Stimulated activated naive CD4-positive, alpha-beta T cell (primary cell): ENCODE results near the gene ODF2.
"Not testable (repeated sequence)": the region's sequence is repeated elsewhere in the genome, so short reads cannot be mapped to it uniquely, and the experiment has no call there.

ENCODE experiments used
- DNase-seq, 6 experiments: peaks; one replicate each; lab custom pipeline; 2025; lab: John Stamatoyannopoulos, UW

The ODF2 gene

DNA sequence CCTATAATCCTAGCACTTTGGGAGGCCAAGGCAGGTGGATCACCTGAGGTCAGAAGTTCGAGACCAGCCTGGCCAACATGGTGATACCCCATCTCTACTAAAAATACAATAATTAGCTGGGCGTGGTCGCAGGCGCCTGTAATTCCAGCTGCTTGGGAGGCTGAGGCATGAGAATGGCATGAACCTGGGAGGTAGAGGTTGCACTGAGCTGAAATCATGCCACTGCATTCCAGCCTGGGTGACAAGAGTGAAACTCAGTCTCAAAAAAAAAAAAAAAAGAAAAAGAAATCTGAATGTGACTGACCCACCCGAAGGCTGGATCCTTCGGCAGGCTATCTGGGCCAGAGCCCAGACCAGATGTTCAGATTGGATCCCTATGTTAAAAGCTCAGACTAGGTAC, 32.5 kb upstream of the ODF2 start:
- DNase-seq: not testable (repeated sequence)

DNA sequence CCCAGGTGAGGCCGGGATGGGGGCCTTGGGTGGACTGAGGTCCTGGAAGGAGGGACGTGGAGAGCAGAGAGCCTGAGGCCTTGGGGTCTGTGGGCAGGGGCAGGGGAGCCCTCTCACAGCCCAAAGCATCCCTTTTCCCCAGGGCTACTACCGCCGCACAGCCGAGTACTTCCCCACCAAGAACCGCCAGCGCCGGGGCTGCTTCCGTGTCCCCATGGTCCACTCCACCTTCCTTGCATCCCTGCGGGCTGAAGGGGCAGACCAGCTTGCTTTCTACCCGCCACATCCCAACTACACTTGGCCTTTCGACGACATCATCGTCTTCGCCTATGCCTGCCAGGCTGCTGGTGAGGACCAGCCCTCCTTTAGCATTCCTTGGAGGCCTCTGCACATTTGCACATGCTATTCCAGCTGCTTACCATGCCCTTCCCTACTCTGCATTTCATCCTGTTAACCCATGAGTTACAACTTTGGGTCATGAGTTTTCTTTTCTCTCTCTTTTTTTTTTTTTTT, 31.5 kb upstream of the ODF2 start:
- no peak for DNase-seq

- DNase-seq: no peak
Measured at GRCh38 chr9:128428644-128429512, 26.9 kb upstream of the ODF2 start.

DNA sequence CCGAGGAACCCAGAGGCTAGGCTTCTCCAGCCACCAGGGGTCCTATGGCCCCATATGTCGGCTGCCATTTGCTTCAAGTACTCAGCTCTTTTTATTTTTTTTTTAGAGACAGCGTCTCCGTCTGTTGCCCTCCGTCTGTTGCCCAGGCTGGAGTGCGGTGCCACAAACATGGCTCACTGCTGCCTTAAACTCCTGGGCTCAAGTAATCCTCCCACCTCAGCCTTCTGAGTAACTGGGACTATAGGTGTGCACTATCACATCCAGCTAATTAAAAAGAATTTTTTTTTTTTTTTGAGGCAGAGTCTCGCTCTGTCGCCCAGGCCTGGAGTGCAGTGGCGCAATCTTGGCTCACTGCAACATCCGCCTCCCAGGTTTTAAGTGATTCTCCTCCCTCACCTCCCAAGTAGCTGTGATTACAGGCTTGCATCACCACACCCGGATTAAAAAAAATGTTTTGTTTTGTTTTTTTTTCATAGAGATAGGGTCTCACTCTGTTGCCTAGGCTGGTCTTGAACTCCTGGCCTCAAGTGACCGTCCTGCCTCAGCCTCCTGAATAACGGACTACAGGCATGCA, 26.2 kb upstream of the ODF2 start:
- DNase-seq: no peak

- no peak for DNase-seq
Measured at GRCh38 chr9:128431207-128431606, 24.6 kb upstream of the ODF2 start.

DNA sequence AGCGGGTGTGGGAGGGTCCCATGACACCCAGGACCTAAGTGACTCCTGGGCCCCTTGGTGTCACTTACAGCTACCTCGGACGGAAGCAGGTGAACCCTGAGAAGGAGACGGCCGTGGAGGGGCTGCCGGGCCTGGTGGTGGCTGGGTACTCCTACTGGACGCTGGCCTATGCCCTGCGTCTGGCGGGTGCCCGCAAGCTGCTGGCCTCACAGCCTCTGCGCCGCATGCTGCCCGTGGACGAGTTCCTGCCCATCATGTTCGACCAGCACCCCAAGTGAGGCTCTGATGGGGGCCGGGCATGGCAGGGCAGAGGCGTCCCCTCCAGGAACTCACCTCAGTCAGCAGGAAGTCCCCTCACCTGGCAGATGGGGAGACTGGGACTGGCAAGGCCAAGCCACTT, 21.5 kb upstream of the ODF2 start:
- DNase-seq: no peak

DNA sequence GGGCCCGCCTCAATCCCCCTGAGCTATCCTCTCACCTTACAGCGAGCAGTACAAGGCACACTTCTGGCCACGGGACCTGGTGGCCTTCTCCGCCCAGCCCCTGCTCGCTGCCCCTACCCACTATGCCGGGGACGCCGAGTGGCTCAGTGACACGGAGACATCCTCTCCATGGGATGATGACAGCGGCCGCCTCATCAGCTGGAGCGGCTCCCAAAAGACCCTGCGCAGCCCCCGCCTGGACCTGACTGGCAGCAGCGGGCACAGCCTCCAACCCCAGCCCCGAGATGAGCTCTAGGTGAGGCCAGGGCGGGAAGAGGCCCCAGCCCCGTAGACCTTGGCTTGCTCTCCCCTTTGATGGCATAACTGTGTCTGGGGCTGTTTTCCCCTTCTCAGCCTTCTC, 20.2 kb upstream of the ODF2 start:
- DNase-seq: no peak

- DNase-seq: peak; percentile 25 to 78 (median 74)
Measured at GRCh38 chr9:128438343-128439109, 17.3 kb upstream of the ODF2 start.

DNA sequence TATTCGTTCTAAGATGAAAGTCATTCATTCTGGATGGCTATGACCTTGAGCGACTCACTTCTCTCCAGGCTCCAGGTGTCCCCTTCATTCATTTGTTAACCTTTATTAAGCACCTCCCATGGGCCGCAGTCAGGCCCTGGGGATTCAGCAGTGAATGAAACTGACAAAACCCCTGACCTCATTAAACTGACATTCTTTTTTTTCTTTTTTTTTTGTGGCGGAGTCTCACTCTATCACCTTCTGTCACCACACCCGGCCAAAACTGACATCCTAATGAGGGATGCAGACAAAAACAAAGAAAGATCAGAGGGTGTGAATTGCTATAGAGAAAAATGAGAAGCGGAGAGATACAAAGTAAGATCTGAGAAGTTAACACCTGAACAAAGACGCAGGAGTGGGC, 16.5 kb upstream of the ODF2 start:
- DNase-seq: no peak

GRCh38 chr9:128442150-128442549, 13.7 kb upstream of the ODF2 start:
- no peak for DNase-seq

- DNase-seq: not testable (repeated sequence)
Measured at GRCh38 chr9:128446505-128446904, 9.3 kb upstream of the ODF2 start.

DNA sequence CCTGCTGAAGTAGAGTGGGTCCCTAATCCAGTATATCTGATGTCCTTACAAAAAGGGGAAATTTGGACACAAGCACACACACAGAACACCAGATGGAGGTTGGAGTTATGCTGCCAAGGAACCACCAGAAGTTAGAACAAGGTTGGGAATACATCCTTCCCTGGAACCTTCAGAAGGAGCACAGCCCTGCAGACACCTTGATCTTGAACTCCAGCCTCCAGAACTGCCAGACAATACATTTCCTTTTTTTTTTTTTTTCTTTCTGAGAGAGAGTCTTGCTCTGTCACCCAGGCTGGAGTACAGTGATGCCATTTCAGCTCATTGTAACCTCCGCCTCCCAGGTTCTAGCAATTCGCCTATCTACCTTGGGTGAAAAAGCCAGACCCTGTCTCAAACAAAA, 7.1 kb upstream of the ODF2 start:
- DNase-seq: no peak

GRCh38 chr9:128454991-128455390, 815 bp upstream of the ODF2 start:
- DNase-seq: no peak

DNA sequence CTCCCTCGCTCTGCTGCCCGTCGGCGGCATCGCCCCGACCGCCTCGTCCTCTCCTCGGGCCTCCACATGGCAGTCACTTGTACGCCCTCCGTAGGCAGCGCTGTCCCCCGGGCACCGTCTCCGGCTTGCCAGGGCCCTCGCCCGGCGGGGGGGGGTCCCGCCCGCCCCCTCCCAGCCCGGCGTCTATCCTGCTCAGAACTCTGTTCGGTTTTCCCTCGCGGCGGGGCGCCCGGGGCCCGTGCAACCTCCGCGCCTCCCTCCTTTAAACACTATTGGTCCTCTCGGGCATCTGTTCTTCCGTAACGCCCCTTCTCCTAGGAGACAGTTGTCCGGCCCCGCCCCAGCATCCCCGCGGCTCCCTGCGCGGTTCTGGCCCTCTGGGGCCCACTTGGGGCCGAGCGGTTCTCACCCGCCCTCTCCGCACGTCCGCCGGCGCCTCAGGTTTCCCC, 831 bp downstream of the ODF2 start:
- DNase-seq: peak; percentile 48 to 77 (median 60)

DNA sequence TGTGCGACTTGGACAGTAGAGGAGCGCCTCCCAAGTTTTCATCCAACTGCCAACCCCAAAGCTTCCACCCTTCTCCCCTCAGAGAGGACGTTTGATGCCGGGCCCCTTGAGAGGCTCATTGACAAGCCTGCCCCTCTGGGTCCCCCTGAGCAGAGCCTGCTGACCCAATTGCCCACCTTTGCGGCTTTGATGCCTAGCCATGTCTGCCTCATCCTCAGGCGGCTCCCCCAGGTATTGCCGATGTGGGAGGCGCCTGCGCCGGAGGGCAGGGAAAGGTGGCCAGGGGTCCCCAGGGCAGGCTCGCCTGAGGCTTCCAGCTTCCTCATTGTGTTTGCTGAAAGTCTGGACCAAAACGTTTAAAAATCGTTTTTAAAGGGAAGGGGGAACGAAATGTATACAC, 1.4 kb downstream of the ODF2 start:
- no peak for DNase-seq

DNA sequence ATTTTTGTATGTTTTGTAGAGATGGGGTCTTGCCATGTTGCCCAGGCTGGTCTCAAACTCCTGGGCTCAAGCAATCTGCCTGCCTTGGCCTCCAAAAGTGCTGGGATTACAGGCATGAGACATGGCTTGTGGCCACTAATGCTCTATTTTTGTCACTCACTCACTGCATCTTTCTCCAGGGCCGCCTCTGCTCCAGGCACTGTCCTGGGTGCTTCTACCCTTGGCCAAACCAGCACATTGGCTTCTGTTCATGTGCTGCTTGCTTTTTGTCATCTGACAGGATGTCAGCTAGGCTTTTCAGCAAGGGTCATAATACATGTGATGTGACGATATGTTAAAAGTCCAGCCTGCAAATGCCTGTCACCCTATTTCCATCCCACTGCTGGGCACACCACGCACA, 3.2 kb downstream of the ODF2 start:
- no peak for DNase-seq

- no peak for DNase-seq
Measured at GRCh38 chr9:128469070-128469469, 13.3 kb downstream of the ODF2 start.

- DNase-seq: peak in 2 of 6 experiments; percentile 7 to 15
Measured at GRCh38 chr9:128470560-128470959, 14.8 kb downstream of the ODF2 start.

- DNase-seq: no peak
Measured at GRCh38 chr9:128473104-128473503, 17.3 kb downstream of the ODF2 start.

GRCh38 chr9:128475867-128476266, 20.1 kb downstream of the ODF2 start:
- no peak for DNase-seq

DNA sequence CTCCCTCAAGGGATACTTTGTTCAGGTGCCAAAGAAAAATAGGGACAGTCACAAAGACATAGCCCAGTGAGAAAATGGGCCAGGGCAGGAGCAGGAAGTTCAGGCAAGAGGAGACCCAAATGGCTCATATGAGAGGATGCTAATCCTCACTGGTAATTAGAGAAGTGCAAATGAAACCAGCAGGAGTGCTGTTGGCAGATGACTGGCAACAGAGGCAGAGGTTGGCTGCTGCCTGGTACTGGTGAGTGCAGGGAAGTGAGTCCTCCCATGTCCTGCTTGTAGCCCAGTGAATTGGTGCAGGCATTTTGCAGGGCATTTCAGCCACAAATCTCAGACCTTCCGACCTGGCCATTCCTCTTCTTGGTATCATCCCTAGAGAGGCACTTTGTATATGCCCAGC, 23.5 kb downstream of the ODF2 start:
- DNase-seq: no peak

GRCh38 chr9:128481561-128481960, 25.8 kb downstream of the ODF2 start:
- no peak for DNase-seq

DNA sequence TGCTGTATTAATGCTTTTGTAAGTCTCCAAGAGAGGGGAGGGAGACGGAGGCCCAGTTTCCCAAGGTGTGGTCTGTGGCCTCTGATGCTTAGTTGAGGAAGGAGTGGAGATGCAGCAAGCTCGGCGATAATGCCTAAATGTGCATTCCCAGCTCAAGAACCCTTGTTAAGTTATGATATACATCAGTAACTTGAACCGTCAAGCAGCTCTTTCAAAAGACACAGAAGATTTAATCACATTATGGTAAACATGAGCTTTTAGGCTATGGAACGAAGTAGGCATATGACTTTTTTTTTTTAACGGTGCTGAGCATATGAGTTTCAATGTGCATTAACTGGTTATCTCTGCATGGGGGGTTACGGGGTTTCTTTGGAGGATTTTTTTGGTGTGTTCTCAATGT, 26.4 kb downstream of the ODF2 start:
- no peak for DNase-seq
